NOMO-1 (cell line): ENCODE measurements around the gene HBD.

Experiments
- DNase-seq, 2 experiments: peaks; one replicate each; lab custom pipeline; 2025; ENCODE audit not compliant: unreplicated experiment in 2 of 2; lab: John Stamatoyannopoulos, UW

The HBD gene

GRCh38 chr11:5235364-5236095 lies 1.2 kb upstream of the HBD start:
- DNase-seq, result no peak

GRCh38 chr11:5233307-5233706 lies 976 bp downstream of the HBD start:
- no peak for DNase-seq

- no peak for DNase-seq
Measured at GRCh38 chr11:5232821-5233220, 1.5 kb downstream of the HBD start.

- no peak for DNase-seq
Measured at GRCh38 chr11:5232176-5232575, 2.1 kb downstream of the HBD start.

- DNase-seq, result no peak
Measured at GRCh38 chr11:5231111-5231510, 3.2 kb downstream of the HBD start.

GRCh38 chr11:5230266-5230665 lies 4.0 kb downstream of the HBD start:
- DNase-seq, result no peak

GRCh38 chr11:5229796-5230195 lies 4.5 kb downstream of the HBD start:
- DNase-seq, result no peak

GRCh38 chr11:5229356-5229755 lies 4.9 kb downstream of the HBD start:
- no peak for DNase-seq

GRCh38 chr11:5228124-5228523 lies 6.2 kb downstream of the HBD start:
- no peak for DNase-seq

GRCh38 chr11:5227681-5228080 lies 6.6 kb downstream of the HBD start:
- no peak for DNase-seq

GRCh38 chr11:5226732-5227310 lies 7.5 kb downstream of the HBD start, which contains the start of gene HBB:
Gene HBB (minus strand): TSS chr11:5227071. CDS start chr11:5227021, 50 bp downstream.
- DNase-seq, result no peak

GRCh38 chr11:5225480-5225871 lies 8.8 kb downstream of the HBD start:
- DNase-seq, result no peak

GRCh38 chr11:5224538-5225479 lies 9.5 kb downstream of the HBD start:
- no peak for DNase-seq

GRCh38 chr11:5223686-5224085 lies 10.6 kb downstream of the HBD start:
- DNase-seq, result no peak

GRCh38 chr11:5223146-5223545 lies 11.1 kb downstream of the HBD start:
- no peak for DNase-seq

- DNase-seq, result no peak
Measured at GRCh38 chr11:5210376-5210885, 23.9 kb downstream of the HBD start.

- DNase-seq, result peak in 1 of 2 experiments; percentile 30
Measured at GRCh38 chr11:5204787-5205186, 29.5 kb downstream of the HBD start.

GRCh38 chr11:5203366-5203765 lies 30.9 kb downstream of the HBD start:
- no peak for DNase-seq

- DNase-seq, result no peak
Measured at GRCh38 chr11:5200582-5200981, 33.7 kb downstream of the HBD start, which contains the start of gene OR51V1. Gene OR51V1 (minus strand): TSS chr11:5200682. CDS start chr11:5200682, 0 bp downstream.

- no peak for DNase-seq
Measured at GRCh38 chr11:5198285-5198684, 36.0 kb downstream of the HBD start.

GRCh38 chr11:5197536-5197935 lies 36.7 kb downstream of the HBD start:
- no peak for DNase-seq
